IgD-negative memory B cell (primary cell): ENCODE measurements around the gene ACACB. TPM values are rescaled to one million over a fixed set of nuclear protein-coding genes. Genes with fewer than 3 reads are reported as not detected.

Source experiments
- H3K27ac Mint-ChIP-seq, 3 donors: one replicate each; pipeline ENCODE4 v1.8.0; 2020 to 2022; ENCODE audit warnings: mild to moderate bottlenecking in 3 of 3, mixed read lengths in 3 of 3, moderate library complexity in 1 of 3
- H3K27me3 Mint-ChIP-seq: one replicate; pipeline ENCODE4 v1.8.0; 2021; ENCODE audit warnings: mixed read lengths
- H3K36me3 Mint-ChIP-seq: one replicate; pipeline ENCODE4 v1.8.0; 2020; ENCODE audit warnings: mild to moderate bottlenecking, mixed read lengths
- H3K4me1 Mint-ChIP-seq, 3 donors: one replicate each; pipeline ENCODE4 v1.8.0; 2020 to 2022; ENCODE audit warnings: mixed read lengths in 3 of 3, mild to moderate bottlenecking in 1 of 3
- H3K4me3 Mint-ChIP-seq, 4 donors: one replicate each; pipeline ENCODE4 v1.8.0; 2020 to 2022; ENCODE audit warnings: mild to moderate bottlenecking in 4 of 4, mixed read lengths in 4 of 4, moderate library complexity in 3 of 4
- H3K9me3 Mint-ChIP-seq, 3 donors: one replicate each; pipeline ENCODE4 v1.8.0; 2020 to 2021; ENCODE audit warnings: mixed read lengths in 3 of 3, mild to moderate bottlenecking in 1 of 3
- polyA plus RNA-seq: library from polyadenylated mRNA; unstranded; fragments of 300-500 nt; fragmentation: Illumina TruSeq; gene quantifications from one replicate; pipeline ENCODE4 v1.2.3, GENCODE V29; 2021

Gene ACACB
- polyA plus RNA-seq, 1 donor from 2014 or later = 2.4 TPM

DNA sequence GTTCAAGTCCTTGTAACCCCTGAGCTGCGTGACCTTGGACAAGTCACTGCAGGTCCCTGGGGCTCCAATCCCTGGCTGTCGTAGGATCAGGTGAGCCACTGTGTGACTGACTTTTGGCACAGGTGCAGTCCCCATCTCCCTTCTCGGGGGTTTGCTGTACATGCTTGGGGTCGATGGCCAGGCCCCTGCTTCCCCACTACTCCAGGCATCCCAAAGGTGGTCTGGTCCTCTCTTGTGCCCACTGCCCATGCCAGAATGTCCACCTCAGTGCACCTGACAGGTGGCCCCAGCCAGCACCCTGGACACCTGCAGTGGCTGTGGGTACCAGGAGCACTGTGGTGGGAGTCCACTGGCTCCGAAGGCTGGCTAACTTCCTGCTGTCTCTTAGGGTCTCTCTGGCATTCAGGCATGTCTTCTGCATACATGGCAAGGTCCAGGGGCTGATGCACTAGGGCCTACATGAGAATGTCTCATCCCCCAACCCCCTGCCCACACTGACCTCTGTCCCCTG lies 178.0 kb downstream of the ACACB start:
- H3K4me1 Mint-ChIP-seq = no peaks in the 10 kb centered on the region
- no peak overlapping the region for H3K27ac Mint-ChIP-seq
- peaks cover 0 to 2% (median 0%) of the 10 kb centered on the region in 3 donors for H3K9me3 Mint-ChIP-seq
- H3K4me3 Mint-ChIP-seq = no peak overlapping the region
- H3K27me3 Mint-ChIP-seq = peaks cover 19% of the 10 kb centered on the region
- no peaks in the 10 kb centered on the region for H3K36me3 Mint-ChIP-seq

DNA sequence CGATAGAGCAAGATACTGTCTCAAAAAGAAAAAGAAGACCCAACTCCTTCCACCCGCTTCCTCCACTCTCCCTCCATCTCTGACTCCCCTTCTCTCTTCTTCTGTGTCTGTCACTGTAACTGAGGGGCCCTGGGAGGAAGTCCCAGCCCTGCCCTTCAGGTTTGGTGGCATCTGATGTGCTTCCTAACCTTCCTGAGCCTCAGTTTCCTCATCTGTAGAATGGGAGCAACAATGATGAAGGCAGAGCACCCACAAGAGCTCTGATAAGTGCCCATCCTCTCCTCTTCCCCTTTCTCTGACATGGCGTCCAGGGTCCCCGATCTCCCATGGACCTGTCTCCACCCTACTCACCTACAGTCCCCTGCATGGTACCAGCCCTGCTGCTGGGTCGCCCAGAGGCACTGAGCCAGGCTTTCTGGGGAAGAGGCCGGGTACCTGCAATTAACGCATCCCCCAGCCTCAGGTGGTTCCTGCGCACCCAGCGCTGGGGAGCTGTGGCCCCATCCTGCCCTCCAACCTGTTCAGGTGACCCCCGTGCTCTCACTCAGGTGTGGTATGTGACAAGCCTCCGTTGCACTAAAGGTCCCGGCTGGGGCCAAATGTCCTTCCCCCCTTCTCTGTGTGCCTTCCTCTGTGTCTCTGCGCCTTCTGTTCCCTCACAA lies 179.5 kb downstream of the ACACB start:
- H3K4me3 Mint-ChIP-seq = peak overlapping the region in 1 of 4 donors; percentile 47
- no peak overlapping the region for H3K27ac Mint-ChIP-seq
- H3K27me3 Mint-ChIP-seq = peaks cover 16% of the 10 kb centered on the region
- no peaks in the 10 kb centered on the region for H3K36me3 Mint-ChIP-seq
- no peaks in the 10 kb centered on the region for H3K4me1 Mint-ChIP-seq
- H3K9me3 Mint-ChIP-seq = peaks cover 0 to 2% (median 0%) of the 10 kb centered on the region in 3 donors

DNA sequence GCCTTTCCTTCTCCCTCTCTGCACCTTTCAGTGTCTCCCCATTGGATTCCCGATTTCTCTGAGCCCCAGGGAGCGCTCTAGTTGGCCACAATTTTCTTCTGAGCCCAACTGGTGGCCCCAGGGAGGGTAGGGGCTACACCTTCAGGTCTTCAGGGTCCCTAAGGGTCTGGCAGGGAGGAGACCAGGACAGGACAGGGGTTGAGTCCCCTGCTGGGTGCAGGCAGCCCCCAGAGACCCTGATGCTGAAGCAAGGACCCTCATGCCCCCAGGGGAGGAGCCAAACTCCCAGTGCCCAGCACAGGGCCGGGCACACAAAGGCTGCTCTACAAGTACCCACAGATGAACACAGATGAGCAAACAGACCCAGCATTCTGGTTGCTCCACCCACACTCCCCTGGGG lies 180.0 kb downstream of the ACACB start:
- Mint-ChIP-seq H3K9me3 (peaks cover 0 to 2% (median 0%) of the 10 kb centered on the region in 3 donors), H3K4me3 (peak overlapping the region in 1 of 4 donors; percentile 47), H3K27ac (no peak overlapping the region), H3K36me3 (no peaks in the 10 kb centered on the region), H3K4me1 (no peaks in the 10 kb centered on the region), H3K27me3 (peaks cover 16% of the 10 kb centered on the region)

DNA sequence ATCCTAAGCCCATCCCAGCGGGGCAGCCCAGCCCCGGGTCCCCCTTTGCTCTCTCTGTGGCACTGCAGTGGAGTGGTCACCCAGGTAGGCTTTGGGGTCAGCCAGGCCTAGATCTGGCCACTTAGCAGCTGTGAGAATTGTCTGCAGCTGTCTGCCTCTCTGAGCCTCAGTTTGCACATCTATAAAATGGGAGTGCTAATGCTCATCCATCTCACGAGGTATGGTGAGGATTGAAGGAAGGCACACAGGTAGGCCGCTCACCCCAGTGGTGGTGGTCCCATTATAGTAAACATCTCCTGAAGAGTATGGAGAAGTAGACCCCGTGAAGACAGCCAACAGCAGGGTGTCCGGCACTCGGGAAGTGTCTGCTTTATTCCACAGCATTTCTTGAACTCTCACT lies 183.5 kb downstream of the ACACB start:
- Mint-ChIP-seq H3K4me3 (no peak overlapping the region), H3K9me3 (no peaks in the 10 kb centered on the region), H3K4me1 (no peaks in the 10 kb centered on the region), H3K27me3 (peaks cover 22% of the 10 kb centered on the region), H3K27ac (no peak overlapping the region), H3K36me3 (no peaks in the 10 kb centered on the region)

DNA sequence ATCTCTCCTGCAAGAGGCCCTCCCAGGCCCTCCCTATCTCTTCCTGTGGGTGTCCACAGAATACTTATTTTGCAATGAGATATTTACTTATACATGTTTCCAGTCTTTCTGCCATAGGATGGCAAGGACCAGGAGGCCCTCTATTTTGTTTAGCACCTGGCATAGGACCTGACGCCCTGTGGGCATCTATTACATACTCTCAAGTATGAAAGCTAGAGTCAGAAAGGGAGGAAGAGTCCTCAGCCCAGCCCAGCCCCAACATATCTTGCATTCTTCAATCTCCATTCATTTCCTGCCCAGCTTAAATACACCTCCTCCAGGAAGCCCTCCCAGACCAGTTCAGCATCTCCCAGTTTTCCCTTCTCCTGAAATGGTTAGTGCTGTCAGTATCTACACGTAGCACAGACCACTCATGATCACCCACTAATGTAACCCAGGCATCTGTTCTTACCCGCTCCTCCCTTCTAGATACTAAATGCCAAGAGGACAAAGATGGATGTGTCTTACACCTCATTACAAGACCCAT lies 185.3 kb downstream of the ACACB start:
- H3K27ac Mint-ChIP-seq = peak overlapping the region in 1 of 3 donors; percentile 8
- H3K27me3 Mint-ChIP-seq = peaks cover 28% of the 10 kb centered on the region

DNA sequence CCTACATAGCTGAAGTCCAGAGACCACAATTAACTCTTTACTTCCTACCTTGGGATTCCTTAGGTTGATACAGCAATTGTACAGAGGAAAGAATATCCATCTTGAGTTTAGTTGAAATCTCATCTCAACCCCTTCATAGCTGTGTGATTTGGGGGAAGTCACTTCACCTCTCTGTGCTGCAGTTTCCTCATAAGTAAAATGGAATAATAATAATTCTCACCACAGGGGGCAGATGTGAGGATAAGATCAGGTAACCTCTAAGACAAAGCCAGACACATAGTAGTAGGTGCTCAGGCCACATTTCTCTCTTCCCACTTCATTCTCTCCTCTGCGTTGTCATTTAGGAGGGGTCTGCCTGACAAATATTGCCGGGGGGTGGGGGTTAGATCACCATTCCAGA lies 186.0 kb downstream of the ACACB start:
- H3K9me3 Mint-ChIP-seq = no peaks in the 10 kb centered on the region
- H3K36me3 Mint-ChIP-seq = no peaks in the 10 kb centered on the region
- H3K27ac Mint-ChIP-seq = no peak overlapping the region
- peaks cover 27% of the 10 kb centered on the region for H3K27me3 Mint-ChIP-seq
- H3K4me3 Mint-ChIP-seq = no peak overlapping the region
- H3K4me1 Mint-ChIP-seq = no peaks in the 10 kb centered on the region

More for the DNA sequence above, 185.3 kb downstream of the ACACB start:
- Mint-ChIP-seq H3K4me1 (no peaks in the 10 kb centered on the region), H3K9me3 (no peaks in the 10 kb centered on the region), H3K4me3 (no peak overlapping the region), H3K36me3 (no peaks in the 10 kb centered on the region)

DNA sequence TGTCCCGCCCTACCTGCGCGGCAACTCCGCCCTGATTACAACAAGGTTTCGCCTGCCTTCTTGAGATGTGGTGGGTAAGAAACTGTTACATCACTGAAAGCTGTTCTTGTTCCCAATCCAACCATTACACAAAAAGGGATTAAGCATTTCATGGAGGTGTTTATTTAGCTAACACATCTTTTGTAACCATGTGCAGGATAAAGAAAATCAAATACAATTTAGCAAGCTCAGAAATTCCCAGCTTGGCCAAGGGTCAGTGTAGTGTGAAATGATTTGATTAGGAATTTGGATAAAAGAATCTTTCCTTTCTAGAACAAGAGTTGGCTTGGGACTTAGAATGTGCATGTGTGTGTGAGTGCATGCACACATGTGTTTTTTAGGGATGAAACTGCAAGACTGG lies 186.4 kb downstream of the ACACB start:
- H3K36me3 Mint-ChIP-seq = no peaks in the 10 kb centered on the region
- H3K27me3 Mint-ChIP-seq = peaks cover 31% of the 10 kb centered on the region
- H3K4me1 Mint-ChIP-seq = no peaks in the 10 kb centered on the region
- no peak overlapping the region for H3K27ac Mint-ChIP-seq
- no peak overlapping the region for H3K4me3 Mint-ChIP-seq
- H3K9me3 Mint-ChIP-seq = no peaks in the 10 kb centered on the region

DNA sequence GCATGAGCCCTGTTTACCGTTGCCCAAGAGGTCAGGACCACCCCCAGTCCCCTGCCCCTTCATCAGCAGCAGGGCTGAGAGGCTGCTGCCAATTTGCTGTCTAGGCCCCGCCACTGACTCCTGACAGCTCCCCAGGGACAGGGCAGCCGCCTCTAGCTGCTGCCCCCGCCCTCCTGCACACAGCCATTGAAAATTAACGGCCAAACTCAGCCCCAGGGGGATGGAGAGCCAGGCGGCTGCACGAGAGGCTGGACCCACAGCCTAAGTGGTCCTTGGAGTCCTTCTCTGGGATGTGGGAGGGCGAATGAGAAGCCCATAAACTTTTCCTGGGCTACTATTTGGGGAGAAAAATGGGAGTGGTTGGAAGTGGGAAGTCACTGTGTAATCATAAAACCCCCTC lies 188.1 kb downstream of the ACACB start:
- Mint-ChIP-seq H3K4me3 (no peak overlapping the region), H3K36me3 (no peaks in the 10 kb centered on the region), H3K4me1 (peaks cover 0 to 2% (median 0%) of the 10 kb centered on the region in 3 donors), H3K27ac (no peak overlapping the region), H3K9me3 (no peaks in the 10 kb centered on the region), H3K27me3 (peaks cover 44% of the 10 kb centered on the region)

DNA sequence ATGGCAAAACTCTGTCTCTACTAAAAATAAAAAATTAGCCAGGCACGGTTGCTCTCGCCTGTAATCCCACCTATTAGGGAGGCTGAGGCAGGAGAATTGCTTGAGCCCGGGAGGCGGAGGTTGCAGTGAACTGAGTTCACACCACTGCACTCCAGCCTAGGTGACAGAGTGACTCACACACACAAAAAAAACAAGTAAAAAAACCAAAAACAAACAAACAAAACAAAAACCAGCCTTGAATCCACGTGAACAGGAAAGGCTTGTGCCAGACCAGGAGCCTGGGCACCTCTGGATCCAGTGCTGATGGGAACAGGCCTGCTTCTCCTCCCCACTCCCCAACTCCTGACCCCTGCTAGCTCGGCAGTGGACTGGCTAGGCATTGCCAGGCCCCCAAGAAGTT lies 189.2 kb downstream of the ACACB start:
- peaks cover 47% of the 10 kb centered on the region for H3K27me3 Mint-ChIP-seq
- no peaks in the 10 kb centered on the region for H3K9me3 Mint-ChIP-seq
- no peaks in the 10 kb centered on the region for H3K36me3 Mint-ChIP-seq
- peaks cover 2 to 7% (median 4%) of the 10 kb centered on the region in 3 donors for H3K4me1 Mint-ChIP-seq
- no peak overlapping the region for H3K4me3 Mint-ChIP-seq
- no peak overlapping the region for H3K27ac Mint-ChIP-seq

DNA sequence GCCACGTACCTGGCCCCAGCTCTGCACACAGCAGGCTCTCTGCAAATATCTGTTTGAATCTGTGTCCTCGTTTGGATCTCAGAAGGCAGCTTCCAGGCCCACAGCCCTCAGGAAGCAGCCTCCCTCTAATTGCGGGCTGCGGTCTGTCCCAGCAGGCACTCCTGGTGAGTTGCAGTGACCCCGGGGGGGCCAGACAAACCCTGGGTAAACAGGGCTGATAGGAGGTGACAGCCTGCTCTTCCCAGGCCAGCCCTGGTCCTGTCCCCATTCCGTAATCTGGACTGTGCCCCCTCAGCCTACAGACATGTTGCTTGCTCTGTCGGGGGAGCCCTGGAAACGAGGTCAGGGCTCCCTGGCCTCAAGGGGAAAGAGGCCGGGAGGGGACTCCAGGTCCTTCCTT lies 190.7 kb downstream of the ACACB start:
- Mint-ChIP-seq H3K4me3 (no peak overlapping the region), H3K4me1 (peaks cover 6 to 8% (median 7%) of the 10 kb centered on the region in 3 donors), H3K27me3 (peaks cover 53% of the 10 kb centered on the region), H3K36me3 (no peaks in the 10 kb centered on the region), H3K27ac (no peak overlapping the region), H3K9me3 (no peaks in the 10 kb centered on the region)

DNA sequence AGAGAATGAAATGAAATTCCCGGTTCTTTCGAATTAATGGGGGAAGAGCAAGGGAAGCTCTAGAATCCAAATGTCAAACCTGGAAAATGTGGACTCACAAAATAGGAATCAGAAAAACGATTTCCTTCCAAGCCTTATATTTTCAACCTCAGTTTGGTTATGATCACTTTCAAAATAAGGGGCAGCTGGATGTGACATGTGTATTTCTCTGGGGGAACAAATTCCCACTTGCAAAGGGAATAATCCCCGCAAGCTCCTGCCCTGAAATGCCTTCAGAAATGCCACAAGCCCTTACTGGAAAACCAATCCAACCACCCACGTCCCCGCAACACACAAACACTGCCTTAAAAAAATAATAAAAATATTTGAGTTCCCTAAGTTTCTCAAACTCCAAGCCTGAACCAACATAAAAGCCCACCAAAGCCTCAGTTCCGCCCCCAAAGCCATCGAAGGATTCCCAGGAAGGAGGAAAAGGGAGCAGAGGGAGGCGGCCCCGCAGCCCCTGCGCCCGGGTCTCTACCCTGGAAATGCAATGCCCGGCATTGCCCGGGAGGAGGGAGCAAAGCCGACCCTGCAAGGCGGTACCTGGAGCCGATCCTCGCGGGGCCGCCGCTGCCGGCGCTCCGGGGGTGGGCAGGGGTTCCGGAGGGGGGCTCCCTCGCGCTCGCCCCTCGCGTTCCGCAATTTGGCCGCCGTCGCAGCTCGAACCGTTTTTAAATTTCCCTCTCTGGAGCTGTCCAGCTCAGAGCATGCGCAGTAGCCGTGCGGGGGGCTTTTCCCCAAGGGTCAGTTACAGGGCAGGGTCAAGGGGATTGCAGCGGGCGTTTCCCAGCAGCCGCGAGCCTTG lies 192.4 kb downstream of the ACACB start, which contains the start of gene FOXN4:
FOXN4 (minus strand) TSS at position 751 of the 847 bp plus-strand sequence. CDS start 963 bp downstream, outside the sequence.
- H3K27me3 Mint-ChIP-seq = peaks cover 57% of the 10 kb centered on the region
- peaks cover 6 to 8% (median 7%) of the 10 kb centered on the region in 3 donors for H3K4me1 Mint-ChIP-seq
- no peak within 1 kb of the TSS for H3K27ac Mint-ChIP-seq

DNA sequence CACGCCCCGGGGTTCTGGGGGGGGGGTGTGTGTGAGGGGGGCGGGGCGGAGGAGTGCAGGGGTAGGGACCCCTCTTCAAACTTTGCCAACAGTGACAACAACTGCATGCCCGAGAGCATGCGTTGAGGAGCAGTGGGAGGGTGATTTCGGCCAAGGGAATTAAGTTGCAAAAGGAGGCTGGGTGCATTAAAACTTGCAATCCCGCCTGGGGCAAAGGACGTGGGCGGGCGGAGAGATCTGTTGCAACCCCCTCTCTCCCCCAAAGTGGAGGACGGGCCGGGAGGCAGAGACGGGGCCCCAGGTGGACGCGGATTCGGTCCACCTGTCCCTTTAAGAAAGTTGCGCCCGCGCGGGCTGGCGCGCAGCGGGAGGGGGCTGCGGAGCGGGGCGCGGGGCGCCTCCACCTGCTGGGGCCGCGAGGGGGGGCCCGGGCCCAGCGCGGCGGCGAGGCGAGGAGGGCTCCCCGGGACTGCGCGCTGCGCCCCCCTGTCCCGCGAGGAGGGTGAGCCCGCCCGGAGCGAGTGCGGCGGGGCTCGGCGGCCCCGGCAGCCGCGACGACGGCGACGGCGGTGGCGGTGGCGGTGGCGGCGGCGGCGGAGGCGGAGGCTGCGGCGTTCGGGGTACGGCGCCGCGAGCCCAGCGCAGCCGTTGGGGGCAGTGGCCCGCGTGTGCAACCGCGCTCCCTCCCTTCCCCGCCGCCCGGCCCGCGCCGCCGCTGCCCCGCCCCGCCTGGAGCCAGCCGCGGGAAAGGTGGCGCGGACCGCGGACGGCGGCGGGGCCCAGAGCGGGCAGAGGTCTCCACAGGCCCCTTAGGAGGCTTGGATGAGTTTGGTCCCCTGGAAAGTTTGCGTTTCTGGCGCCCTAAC lies 193.2 kb downstream of the ACACB start:
- H3K27ac Mint-ChIP-seq = no peak overlapping the region
- peaks cover 60% of the 10 kb centered on the region for H3K27me3 Mint-ChIP-seq
- H3K4me1 Mint-ChIP-seq = peaks cover 6 to 8% (median 7%) of the 10 kb centered on the region in 3 donors
- no peaks in the 10 kb centered on the region for H3K36me3 Mint-ChIP-seq
- no peaks in the 10 kb centered on the region for H3K9me3 Mint-ChIP-seq
- H3K4me3 Mint-ChIP-seq = peak overlapping the region in 3 of 4 donors; percentile 78 to 95 (median 84)

More for the DNA sequence above, 192.4 kb downstream of the ACACB start, which contains the start of gene FOXN4:
- Mint-ChIP-seq H3K36me3 (no peaks in the 10 kb centered on the region), H3K9me3 (no peaks in the 10 kb centered on the region), H3K4me3 (peak within 1 kb of the TSS; percentile 50 to 95 (median 81))

DNA sequence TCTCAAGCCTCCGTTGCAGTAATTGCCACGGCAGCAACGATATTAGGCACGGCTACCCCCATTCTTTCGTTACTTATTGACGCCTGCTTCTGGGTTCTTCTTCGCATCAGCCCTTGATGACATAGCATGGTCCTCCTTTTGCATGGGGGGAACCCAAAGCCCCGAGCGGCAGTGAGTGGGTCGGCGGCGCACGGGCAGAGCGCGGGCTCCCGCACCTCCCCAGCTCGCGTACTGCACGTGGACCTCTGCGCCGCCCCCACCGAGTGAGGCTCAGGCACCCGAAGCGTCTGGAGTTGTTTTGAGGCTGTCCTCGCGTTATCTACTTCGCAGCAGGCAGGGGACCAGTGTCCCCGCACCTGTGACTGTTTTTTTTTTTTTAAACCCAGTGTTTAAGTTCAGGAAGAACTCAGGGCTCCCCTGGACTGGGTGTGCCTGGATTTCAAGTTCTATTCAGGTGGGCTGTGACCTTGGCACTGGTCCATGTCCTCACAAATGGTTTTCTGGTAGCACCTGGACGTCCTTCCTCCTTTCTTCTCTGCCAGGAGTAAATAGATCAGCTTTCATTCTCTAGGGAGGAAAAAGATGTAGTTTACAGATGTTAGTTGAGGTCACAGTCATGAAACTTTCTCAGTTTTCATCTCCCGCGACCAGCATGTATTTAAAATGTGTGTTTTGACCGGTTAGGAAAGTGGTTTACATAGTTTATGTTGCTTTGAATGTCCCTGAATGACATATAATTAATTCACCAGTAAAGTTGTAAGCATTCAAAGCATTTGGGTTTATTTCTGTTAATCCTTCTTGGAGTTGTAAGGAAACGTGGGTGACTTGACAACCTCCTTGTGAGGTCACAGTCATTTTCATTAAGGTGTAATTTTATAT lies 194.1 kb downstream of the ACACB start:
- H3K27ac Mint-ChIP-seq = no peak overlapping the region
- H3K4me3 Mint-ChIP-seq = peak overlapping the region; percentile 46 to 92 (median 78)
- H3K27me3 Mint-ChIP-seq = peaks cover 61% of the 10 kb centered on the region
- H3K36me3 Mint-ChIP-seq = no peaks in the 10 kb centered on the region
- H3K9me3 Mint-ChIP-seq = no peaks in the 10 kb centered on the region
- H3K4me1 Mint-ChIP-seq = peaks cover 6 to 8% (median 7%) of the 10 kb centered on the region in 3 donors
